PFSK-1 (cell line): ENCODE results near the gene GPC3.

Source experiments
- POLR2AphosphoS5 ChIP-seq: IDR thresholded peaks from 2 replicates; pipeline ENCODE4 v1.6.1; 2012; ENCODE audit warnings: low read depth, mild to moderate bottlenecking, control low read depth, low read length, moderate library complexity
- SIN3A ChIP-seq: IDR thresholded peaks from 2 replicates; pipeline ENCODE4 v1.6.1; 2012; ENCODE audit warnings: mild to moderate bottlenecking, low read length, moderate library complexity, borderline replicate concordance; ENCODE audit not compliant: insufficient read depth

- TF ChIP-seq SIN3A (no peak), POLR2AphosphoS5 (no peak)
Measured at GRCh38 chrX:133607419-133608348, 377.7 kb downstream of the GPC3 start.
